WTC11 (cell line): ENCODE results near the gene SLC31A1. TPM values are rescaled to one million over a fixed set of nuclear protein-coding genes. Genes with fewer than 3 reads are reported as not detected.

Experiments used
- ATAC-seq: fragments of 200-7000 bp; cut with Tn5 transposase; 2 replicates; pipeline ENCODE4 v1.10.0; 2021; ENCODE audit warnings: mild to moderate bottlenecking, moderate library complexity
- CTCF ChIA-PET: fragments of 300-600 bp; sonication (Branson Sonifier 250); formaldehyde crosslinking; loops from one replicate; lab custom pipeline; 2021; ENCODE audit warnings: antibody characterized with exemption; lab: Charles Lee
- POLR2A ChIA-PET: fragments of 350-600 bp; sonication (Branson Sonifier 250); formaldehyde crosslinking; loops from one replicate; lab custom pipeline; 2021; ENCODE audit warnings: antibody characterized with exemption; lab: Charles Lee
- DNase-seq: peaks from one replicate; pipeline ENCODE4 v3.0.0; 2021; ENCODE audit warnings: low spot score
- H3K27ac Mint-ChIP-seq: 2 replicates; pipeline ENCODE4 v1.8.0; 2021; ENCODE audit warnings: mixed read lengths
- H3K27me3 Mint-ChIP-seq: 2 replicates; pipeline ENCODE4 v1.8.0; 2021; ENCODE audit warnings: low read depth, mild to moderate bottlenecking, moderate library complexity, mixed read lengths
- H3K36me3 Mint-ChIP-seq: 2 replicates; pipeline ENCODE4 v1.8.0; 2021; ENCODE audit warnings: mixed read lengths
- H3K4me1 Mint-ChIP-seq: 2 replicates; pipeline ENCODE4 v1.8.0; 2022; ENCODE audit warnings: mixed read lengths
- H3K4me3 Mint-ChIP-seq: 2 replicates; pipeline ENCODE4 v1.8.0; 2021; ENCODE audit warnings: mild to moderate bottlenecking, moderate library complexity, mixed read lengths
- H3K9me3 Mint-ChIP-seq: 2 replicates; pipeline ENCODE4 v1.8.0; 2021; ENCODE audit warnings: mixed read lengths
- ATF1 ChIP-seq: sonication (generic); formaldehyde crosslinking; IDR thresholded peaks from 2 replicates; pipeline ENCODE4 v1.8.1; 2023; ENCODE audit warnings: mild to moderate bottlenecking, moderate library complexity, missing genetic modification reagents
- CBFB ChIP-seq: sonication (generic); formaldehyde crosslinking; IDR thresholded peaks from 2 replicates; pipeline ENCODE4 v1.8.1; 2022; ENCODE audit warnings: mild to moderate bottlenecking, low read depth, missing genetic modification reagents
- CTCF ChIP-seq: fragments of 200-600 bp; IDR thresholded peaks from 2 replicates; pipeline ENCODE4 v1.8.0; 2022; ENCODE audit warnings: antibody characterized with exemption
- FOXP1 ChIP-seq: sonication (generic); formaldehyde crosslinking; IDR thresholded peaks from 2 replicates; pipeline ENCODE4 v1.8.0; 2022; ENCODE audit warnings: missing genetic modification reagents, mild to moderate bottlenecking, moderate library complexity, borderline replicate concordance
- GABPB1 ChIP-seq: sonication (generic); formaldehyde crosslinking; IDR thresholded peaks from 2 replicates; pipeline ENCODE4 v1.8.1; 2023; ENCODE audit warnings: mild to moderate bottlenecking, missing genetic modification reagents
- GRHL2 ChIP-seq: fragments of 250-450 bp; sonication (Bioruptor Pico); IDR thresholded peaks from 2 replicates; pipeline ENCODE4 v1.8.0; 2022; ENCODE audit warnings: mild to moderate bottlenecking, moderate library complexity; ENCODE audit not compliant: insufficient replicate concordance, severe bottlenecking
- HMGA2 ChIP-seq: fragments of 250-450 bp; sonication (Bioruptor Pico); IDR thresholded peaks from 2 replicates; pipeline ENCODE4 v1.4.0; 2021; ENCODE audit warnings: mild to moderate bottlenecking, moderate library complexity
- MYBL2 ChIP-seq: sonication (generic); formaldehyde crosslinking; IDR thresholded peaks from 2 replicates; pipeline ENCODE4 v1.8.1; 2023; ENCODE audit warnings: mild to moderate bottlenecking, moderate library complexity, missing genetic modification reagents
- NFATC4 ChIP-seq: fragments of 250-450 bp; sonication (Bioruptor Pico); IDR thresholded peaks from 2 replicates; pipeline ENCODE4 v1.9.0; 2021; ENCODE audit warnings: mild to moderate bottlenecking
- OVOL2 ChIP-seq: fragments of 250-450 bp; sonication (Bioruptor Pico); IDR thresholded peaks from 2 replicates; pipeline ENCODE4 v1.9.0; 2021; ENCODE audit warnings: mild to moderate bottlenecking, borderline replicate concordance
- PREB ChIP-seq: sonication (generic); formaldehyde crosslinking; IDR thresholded peaks from 2 replicates; pipeline ENCODE4 v1.8.1; 2022; ENCODE audit warnings: mild to moderate bottlenecking, missing genetic modification reagents, moderate library complexity, borderline replicate concordance
- SMAD4 ChIP-seq: sonication (generic); formaldehyde crosslinking; IDR thresholded peaks from 2 replicates; pipeline ENCODE4 v1.8.0; 2022; ENCODE audit warnings: mild to moderate bottlenecking, missing genetic modification reagents
- SP1 ChIP-seq: sonication (generic); formaldehyde crosslinking; conservative IDR thresholded peaks from 2 replicates; pipeline ENCODE4 v1.8.1; 2022; ENCODE audit warnings: missing genetic modification reagents
- ZNF121 ChIP-seq: sonication (generic); formaldehyde crosslinking; IDR thresholded peaks from 2 replicates; pipeline ENCODE4 v1.8.0; 2023; ENCODE audit warnings: missing genetic modification reagents
- ZNF263 ChIP-seq: sonication (generic); formaldehyde crosslinking; IDR thresholded peaks from 2 replicates; pipeline ENCODE4 v1.8.1; 2022; ENCODE audit warnings: low read depth, mild to moderate bottlenecking, moderate library complexity, missing genetic modification reagents
- total RNA-seq: library from RNA; stranded (reverse); gene quantifications from 3 replicates; pipeline ENCODE4 v1.2.3, GENCODE V29; 2021
- TF ChIP-seq, protein P1 (sequence below): sonication (generic); formaldehyde crosslinking; IDR thresholded peaks from 2 replicates; pipeline ENCODE4 v1.8.1; 2022; ENCODE audit warnings: low read depth, missing genetic modification reagents, borderline replicate concordance
- TF ChIP-seq, protein P2 (sequence below): sonication (generic); formaldehyde crosslinking; IDR thresholded peaks from 2 replicates; pipeline ENCODE4 v1.8.0; 2022; ENCODE audit warnings: mild to moderate bottlenecking, missing genetic modification reagents
- TF ChIP-seq, protein P3 (sequence below): sonication (generic); formaldehyde crosslinking; IDR thresholded peaks from 2 replicates; pipeline ENCODE4 v1.8.0; 2023; ENCODE audit warnings: missing genetic modification reagents

The SLC31A1 gene
- total RNA-seq, 1 experiment from 2014 or later: 43.9 TPM

DNA sequence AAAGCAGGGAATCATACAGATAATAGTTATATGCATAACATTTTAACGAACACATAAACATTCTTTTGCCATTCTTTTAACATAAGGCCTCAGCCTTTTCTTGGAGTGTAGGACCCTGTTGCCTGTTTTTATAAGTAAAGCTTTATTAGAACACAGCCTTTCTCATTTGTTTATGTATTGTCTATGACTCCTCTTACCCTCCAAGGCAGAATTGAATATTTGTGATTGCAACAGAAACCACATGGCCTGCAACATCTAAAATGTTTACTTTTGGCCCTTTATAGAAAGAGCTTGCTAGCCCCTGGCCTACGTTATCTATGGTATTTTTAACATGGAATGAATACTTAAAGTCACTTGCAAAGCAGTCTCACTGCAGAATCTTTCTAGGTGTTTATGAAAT lies 2.6 kb downstream of the SLC31A1 start:
- ATAC-seq (no peak), DNase-seq (no peak)
- no peaks in the 10 kb centered on the region for H3K9me3 Mint-ChIP-seq
- no peak for TF ChIP-seq SP1 (CRISPR knock-in tag)
- TF ChIP-seq GABPB1 (CRISPR knock-in tag): peak; percentile 81
- H3K27me3 Mint-ChIP-seq: no peaks in the 10 kb centered on the region
- peaks cover 6% of the 10 kb centered on the region for H3K36me3 Mint-ChIP-seq
- no peak overlapping the region for H3K27ac Mint-ChIP-seq
- peaks cover 26% of the 10 kb centered on the region for H3K4me1 Mint-ChIP-seq
- ChIA-PET POLR2A (no interaction called here), CTCF (no interaction called here)
- no peak overlapping the region for H3K4me3 Mint-ChIP-seq

GRCh38 chr9:113227436-113227835 lies 6.1 kb downstream of the SLC31A1 start:
- CTCF ChIA-PET: no interaction called here
- DNase-seq (no peak), ATAC-seq (no peak)
- H3K4me1 Mint-ChIP-seq: peaks cover 9% of the 10 kb centered on the region
- POLR2A ChIA-PET: no interaction called here
- H3K27ac Mint-ChIP-seq: no peak overlapping the region
- H3K4me3 Mint-ChIP-seq: no peak overlapping the region
- no peaks in the 10 kb centered on the region for H3K9me3 Mint-ChIP-seq
- peaks cover 6% of the 10 kb centered on the region for H3K36me3 Mint-ChIP-seq
- TF ChIP-seq, protein P1, sequence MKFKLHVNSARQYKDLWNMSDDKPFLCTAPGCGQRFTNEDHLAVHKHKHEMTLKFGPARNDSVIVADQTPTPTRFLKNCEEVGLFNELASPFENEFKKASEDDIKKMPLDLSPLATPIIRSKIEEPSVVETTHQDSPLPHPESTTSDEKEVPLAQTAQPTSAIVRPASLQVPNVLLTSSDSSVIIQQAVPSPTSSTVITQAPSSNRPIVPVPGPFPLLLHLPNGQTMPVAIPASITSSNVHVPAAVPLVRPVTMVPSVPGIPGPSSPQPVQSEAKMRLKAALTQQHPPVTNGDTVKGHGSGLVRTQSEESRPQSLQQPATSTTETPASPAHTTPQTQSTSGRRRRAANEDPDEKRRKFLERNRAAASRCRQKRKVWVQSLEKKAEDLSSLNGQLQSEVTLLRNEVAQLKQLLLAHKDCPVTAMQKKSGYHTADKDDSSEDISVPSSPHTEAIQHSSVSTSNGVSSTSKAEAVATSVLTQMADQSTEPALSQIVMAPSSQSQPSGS: no peak
- TF ChIP-seq OVOL2 (no peak), NFATC4 (CRISPR knock-in tag) (no peak), PREB (no peak), ZNF263 (CRISPR knock-in tag) (no peak), GRHL2 (CRISPR knock-in tag) (no peak), ATF1 (CRISPR knock-in tag) (no peak), CBFB (CRISPR knock-in tag) (no peak), MYBL2 (CRISPR knock-in tag) (no peak), HMGA2 (CRISPR knock-in tag) (no peak)
- TF ChIP-seq, protein P2, sequence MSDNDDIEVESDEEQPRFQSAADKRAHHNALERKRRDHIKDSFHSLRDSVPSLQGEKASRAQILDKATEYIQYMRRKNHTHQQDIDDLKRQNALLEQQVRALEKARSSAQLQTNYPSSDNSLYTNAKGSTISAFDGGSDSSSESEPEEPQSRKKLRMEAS: no peak
- TF ChIP-seq, protein P3, sequence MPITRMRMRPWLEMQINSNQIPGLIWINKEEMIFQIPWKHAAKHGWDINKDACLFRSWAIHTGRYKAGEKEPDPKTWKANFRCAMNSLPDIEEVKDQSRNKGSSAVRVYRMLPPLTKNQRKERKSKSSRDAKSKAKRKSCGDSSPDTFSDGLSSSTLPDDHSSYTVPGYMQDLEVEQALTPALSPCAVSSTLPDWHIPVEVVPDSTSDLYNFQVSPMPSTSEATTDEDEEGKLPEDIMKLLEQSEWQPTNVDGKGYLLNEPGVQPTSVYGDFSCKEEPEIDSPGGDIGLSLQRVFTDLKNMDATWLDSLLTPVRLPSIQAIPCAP (CRISPR knock-in tag): no peak
- H3K27me3 Mint-ChIP-seq: no peaks in the 10 kb centered on the region

DNA sequence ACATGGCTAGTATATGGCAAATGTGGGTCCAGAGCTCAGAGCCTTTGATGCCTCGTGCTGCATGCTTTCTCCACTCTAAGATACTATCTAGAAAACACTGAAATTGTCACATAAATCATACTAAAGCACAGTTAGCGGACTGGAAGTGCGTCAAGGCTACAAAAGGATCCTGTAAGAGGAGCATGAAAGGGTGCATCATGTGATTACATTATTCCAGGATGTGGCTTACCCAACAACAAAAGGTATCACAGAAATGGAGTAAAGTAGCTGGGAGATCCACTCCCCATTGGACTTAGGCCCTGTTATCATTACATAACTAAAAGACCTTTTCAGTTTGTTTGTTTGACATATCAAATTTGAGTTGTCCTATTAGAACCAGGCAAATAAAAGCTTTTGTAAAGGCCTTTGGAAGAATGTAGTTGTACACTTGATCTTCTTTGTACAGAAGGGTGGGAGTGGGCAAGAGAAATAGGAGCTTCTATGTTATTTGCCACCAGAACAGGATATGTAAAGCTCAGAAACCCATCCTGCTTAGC lies 6.9 kb downstream of the SLC31A1 start:
- H3K9me3 Mint-ChIP-seq: no peaks in the 10 kb centered on the region
- ATAC-seq (no peak), DNase-seq (no peak)
- no peak overlapping the region for H3K27ac Mint-ChIP-seq
- CTCF ChIA-PET: no interaction called here
- POLR2A ChIA-PET: no interaction called here
- 0 out of 2 replicates have a peak, but pooled peaks cover 1% of the 10 kb centered on the region for H3K4me1 Mint-ChIP-seq
- no peak overlapping the region for H3K4me3 Mint-ChIP-seq
- H3K27me3 Mint-ChIP-seq: no peaks in the 10 kb centered on the region
- peaks cover 6% of the 10 kb centered on the region for H3K36me3 Mint-ChIP-seq
- TF ChIP-seq GABPB1 (CRISPR knock-in tag) (peak; percentile 43; the same call in 1 of the 2 replicates), ZNF121 (CRISPR knock-in tag) (no peak), CTCF (no peak), FOXP1 (CRISPR knock-in tag) (no peak), SMAD4 (CRISPR knock-in tag) (no peak)
